ENCODE results near the gene INSIG1. TPM values are rescaled to one million over a fixed set of nuclear protein-coding genes. Genes with fewer than 3 reads are reported as not detected.

The INSIG1 gene
- total and polyA plus RNA-seq, 4 donors, result 118 to 219 (median 193) TPM

- Histone ChIP-seq H3K9ac (ENCODE audit: low read depth in 1 of 2, low read length in 2 of 2) (no peak overlapping the region), H3K9me3 (ENCODE audit: control insufficient read depth in 4 of 4, low read length in 3 of 4) (no peaks in the 10 kb centered on the region), H3K4me3 (ENCODE audit: low read depth in 1 of 3, low read length in 3 of 3) (no peak overlapping the region), H3K4me1 (ENCODE audit: control insufficient read depth in 4 of 4, insufficient read depth in 4 of 4, low read length in 3 of 4) (no peaks in the 10 kb centered on the region), H3K27ac (ENCODE audit: low read depth in 1 of 2, low read length in 2 of 2) (no peak overlapping the region), H3K36me3 (ENCODE audit: control insufficient read depth in 4 of 4, insufficient read depth in 3 of 4, low read depth in 1 of 4, low read length in 3 of 4) (no peaks in the 10 kb centered on the region), H3K27me3 (ENCODE audit: control insufficient read depth in 4 of 4, insufficient read depth in 4 of 4, low read length in 3 of 4) (peaks cover 0 to 5% (median 0%) of the 10 kb centered on the region in 4 donors)
- 71% methylated on average over 10 of the region's 10 CpGs for WGBS
- TF ChIP-seq TAF1 (conservative IDR thresholded peaks at IDR 0.05) (no peak), FOXA1 (IDR thresholded peaks at IDR 0.05) (no peak), GABPA (IDR thresholded peaks at IDR 0.05 in 1 of 2, conservative IDR thresholded peaks at IDR 0.05 in 1 of 2) (no peak), HNF4A (conservative IDR thresholded peaks at IDR 0.05) (no peak), SP1 (IDR thresholded peaks at IDR 0.05) (no peak), RAD21 (IDR thresholded peaks at IDR 0.05) (no peak), RXRA (IDR thresholded peaks at IDR 0.05) (no peak), FOXA2 (IDR thresholded peaks at IDR 0.05) (no peak), EGR1 (IDR thresholded peaks at IDR 0.05; ENCODE audit: low read depth in 2 of 2) (no peak), JUND (IDR thresholded peaks at IDR 0.05) (no peak), ZBTB33 (IDR thresholded peaks at IDR 0.05) (no peak)
- TF ChIP-seq, protein P1, sequence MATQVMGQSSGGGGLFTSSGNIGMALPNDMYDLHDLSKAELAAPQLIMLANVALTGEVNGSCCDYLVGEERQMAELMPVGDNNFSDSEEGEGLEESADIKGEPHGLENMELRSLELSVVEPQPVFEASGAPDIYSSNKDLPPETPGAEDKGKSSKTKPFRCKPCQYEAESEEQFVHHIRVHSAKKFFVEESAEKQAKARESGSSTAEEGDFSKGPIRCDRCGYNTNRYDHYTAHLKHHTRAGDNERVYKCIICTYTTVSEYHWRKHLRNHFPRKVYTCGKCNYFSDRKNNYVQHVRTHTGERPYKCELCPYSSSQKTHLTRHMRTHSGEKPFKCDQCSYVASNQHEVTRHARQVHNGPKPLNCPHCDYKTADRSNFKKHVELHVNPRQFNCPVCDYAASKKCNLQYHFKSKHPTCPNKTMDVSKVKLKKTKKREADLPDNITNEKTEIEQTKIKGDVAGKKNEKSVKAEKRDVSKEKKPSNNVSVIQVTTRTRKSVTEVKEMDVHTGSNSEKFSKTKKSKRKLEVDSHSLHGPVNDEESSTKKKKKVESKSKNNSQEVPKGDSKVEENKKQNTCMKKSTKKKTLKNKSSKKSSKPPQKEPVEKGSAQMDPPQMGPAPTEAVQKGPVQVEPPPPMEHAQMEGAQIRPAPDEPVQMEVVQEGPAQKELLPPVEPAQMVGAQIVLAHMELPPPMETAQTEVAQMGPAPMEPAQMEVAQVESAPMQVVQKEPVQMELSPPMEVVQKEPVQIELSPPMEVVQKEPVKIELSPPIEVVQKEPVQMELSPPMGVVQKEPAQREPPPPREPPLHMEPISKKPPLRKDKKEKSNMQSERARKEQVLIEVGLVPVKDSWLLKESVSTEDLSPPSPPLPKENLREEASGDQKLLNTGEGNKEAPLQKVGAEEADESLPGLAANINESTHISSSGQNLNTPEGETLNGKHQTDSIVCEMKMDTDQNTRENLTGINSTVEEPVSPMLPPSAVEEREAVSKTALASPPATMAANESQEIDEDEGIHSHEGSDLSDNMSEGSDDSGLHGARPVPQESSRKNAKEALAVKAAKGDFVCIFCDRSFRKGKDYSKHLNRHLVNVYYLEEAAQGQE (IDR thresholded peaks at IDR 0.05), result no peak
- TF ChIP-seq, protein P2, sequence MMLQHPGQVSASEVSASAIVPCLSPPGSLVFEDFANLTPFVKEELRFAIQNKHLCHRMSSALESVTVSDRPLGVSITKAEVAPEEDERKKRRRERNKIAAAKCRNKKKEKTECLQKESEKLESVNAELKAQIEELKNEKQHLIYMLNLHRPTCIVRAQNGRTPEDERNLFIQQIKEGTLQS (IDR thresholded peaks at IDR 0.05), result no peak
- TF ChIP-seq, protein P3, sequence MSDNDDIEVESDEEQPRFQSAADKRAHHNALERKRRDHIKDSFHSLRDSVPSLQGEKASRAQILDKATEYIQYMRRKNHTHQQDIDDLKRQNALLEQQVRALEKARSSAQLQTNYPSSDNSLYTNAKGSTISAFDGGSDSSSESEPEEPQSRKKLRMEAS (IDR thresholded peaks at IDR 0.05), result no peak
- TF ChIP-seq, protein P4, sequence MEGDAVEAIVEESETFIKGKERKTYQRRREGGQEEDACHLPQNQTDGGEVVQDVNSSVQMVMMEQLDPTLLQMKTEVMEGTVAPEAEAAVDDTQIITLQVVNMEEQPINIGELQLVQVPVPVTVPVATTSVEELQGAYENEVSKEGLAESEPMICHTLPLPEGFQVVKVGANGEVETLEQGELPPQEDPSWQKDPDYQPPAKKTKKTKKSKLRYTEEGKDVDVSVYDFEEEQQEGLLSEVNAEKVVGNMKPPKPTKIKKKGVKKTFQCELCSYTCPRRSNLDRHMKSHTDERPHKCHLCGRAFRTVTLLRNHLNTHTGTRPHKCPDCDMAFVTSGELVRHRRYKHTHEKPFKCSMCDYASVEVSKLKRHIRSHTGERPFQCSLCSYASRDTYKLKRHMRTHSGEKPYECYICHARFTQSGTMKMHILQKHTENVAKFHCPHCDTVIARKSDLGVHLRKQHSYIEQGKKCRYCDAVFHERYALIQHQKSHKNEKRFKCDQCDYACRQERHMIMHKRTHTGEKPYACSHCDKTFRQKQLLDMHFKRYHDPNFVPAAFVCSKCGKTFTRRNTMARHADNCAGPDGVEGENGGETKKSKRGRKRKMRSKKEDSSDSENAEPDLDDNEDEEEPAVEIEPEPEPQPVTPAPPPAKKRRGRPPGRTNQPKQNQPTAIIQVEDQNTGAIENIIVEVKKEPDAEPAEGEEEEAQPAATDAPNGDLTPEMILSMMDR (IDR thresholded peaks at IDR 0.05; ENCODE audit: low read depth, low read length, missing input control), result no peak
- no peak for DNase-seq (ENCODE audit: low spot score)
These were observed 24.9 kb downstream of the INSIG1 start for GRCh38 chr7:155322530-155322929.

All from liver (tissue), 9 donors.